Trophoblast cell (in vitro differentiated cells and primary cell): ENCODE measurements around the gene TMIGD2.

Experiments
- DNase-seq, 2 donors: peaks; one replicate each; pipeline ENCODE4 v3.0.0-alpha.2; 2016
- H2AFZ ChIP-seq: 2 replicates; pipeline ENCODE4 v1.6.1; 2013; ENCODE audit warnings: low read length, moderate library complexity, mild to moderate bottlenecking; ENCODE audit not compliant: insufficient read depth, poor library complexity
- H2AK5ac ChIP-seq: 2 replicates; pipeline ENCODE4 v1.6.1; 2013; ENCODE audit warnings: mild to moderate bottlenecking, low read length
- H2BK120ac ChIP-seq: 2 replicates; pipeline ENCODE4 v1.6.1; 2013; ENCODE audit warnings: low read length, mild to moderate bottlenecking, moderate library complexity; ENCODE audit not compliant: insufficient read depth, poor library complexity
- H2BK12ac ChIP-seq: 2 replicates; pipeline ENCODE4 v1.6.1; 2013; ENCODE audit warnings: mild to moderate bottlenecking, low read length, moderate library complexity
- H2BK5ac ChIP-seq: 2 replicates; pipeline ENCODE4 v1.6.1; 2013; ENCODE audit warnings: low read length, low read depth, moderate library complexity, mild to moderate bottlenecking; ENCODE audit not compliant: poor library complexity
- H3K14ac ChIP-seq: 2 replicates; pipeline ENCODE4 v1.6.1; 2013; ENCODE audit warnings: mild to moderate bottlenecking, low read length
- H3K18ac ChIP-seq: 2 replicates; pipeline ENCODE4 v1.6.1; 2013; ENCODE audit warnings: mild to moderate bottlenecking, low read length
- H3K23ac ChIP-seq: 2 replicates; pipeline ENCODE4 v1.6.1; 2013; ENCODE audit warnings: low read length
- H3K27ac ChIP-seq: 2 replicates; pipeline ENCODE4 v1.5.1; 2013; ENCODE audit warnings: low read depth, mild to moderate bottlenecking, inconsistent platforms, low read length, moderate library complexity
- H3K27me3 ChIP-seq: 2 replicates; pipeline ENCODE4 v1.6.1; 2013; ENCODE audit warnings: inconsistent platforms, mild to moderate bottlenecking, low read length, moderate library complexity; ENCODE audit not compliant: insufficient read depth
- H3K36me3 ChIP-seq, 2 experiments: 1 replicate in 1 of 2; 2 replicates in 1 of 2; pipeline ENCODE4 v1.6.1; 2013; ENCODE audit warnings: low read length in 2 of 2, mild to moderate bottlenecking in 2 of 2, moderate library complexity in 1 of 2; ENCODE audit not compliant: insufficient read depth in 2 of 2, control insufficient read depth in 1 of 2
- H3K4ac ChIP-seq: 2 replicates; pipeline ENCODE4 v1.6.1; 2013; ENCODE audit warnings: low read depth, mild to moderate bottlenecking, low read length, moderate library complexity
- H3K4me1 ChIP-seq, 2 experiments: 1 replicate in 1 of 2; 2 replicates in 1 of 2; pipeline ENCODE4 v1.6.1; 2013; ENCODE audit warnings: low read length in 2 of 2, mild to moderate bottlenecking in 2 of 2, moderate library complexity in 1 of 2; ENCODE audit not compliant: insufficient read depth in 2 of 2, control insufficient read depth in 1 of 2
- H3K4me2 ChIP-seq: 2 replicates; pipeline ENCODE4 v1.6.1; 2013; ENCODE audit warnings: inconsistent platforms, mild to moderate bottlenecking, low read length, moderate library complexity
- H3K4me3 ChIP-seq: 2 replicates; pipeline ENCODE4 v1.5.1; 2013; ENCODE audit warnings: mild to moderate bottlenecking, low read depth, low read length, inconsistent platforms
- H3K79me1 ChIP-seq: one replicate; pipeline ENCODE4 v1.6.1; 2013; ENCODE audit warnings: low read length
- H3K79me2 ChIP-seq: 2 replicates; pipeline ENCODE4 v1.6.1; 2013; ENCODE audit warnings: low read length, mild to moderate bottlenecking; ENCODE audit not compliant: control insufficient read depth, insufficient read depth, poor library complexity
- H3K9ac ChIP-seq: 2 replicates; pipeline ENCODE4 v1.6.1; 2013; ENCODE audit warnings: mild to moderate bottlenecking, low read length
- H3K9me3 ChIP-seq: 2 replicates; pipeline ENCODE4 v1.6.1; 2013; ENCODE audit warnings: low read depth, mild to moderate bottlenecking, control low read depth, inconsistent platforms, low read length; ENCODE audit not compliant: insufficient read depth
- H4K12ac ChIP-seq: 2 replicates; pipeline ENCODE4 v1.6.1; 2013; ENCODE audit warnings: low read depth, mild to moderate bottlenecking, low read length, moderate library complexity
- H4K8ac ChIP-seq: 2 replicates; pipeline ENCODE4 v1.6.1; 2013; ENCODE audit warnings: low read depth, mild to moderate bottlenecking, low read length, moderate library complexity
- H4K91ac ChIP-seq: one replicate; pipeline ENCODE4 v1.6.1; 2013; ENCODE audit warnings: low read depth, mild to moderate bottlenecking, low read length, moderate library complexity
- whole genome bisulfite sequencing: extraction: QIAGEN DNeasy Blood & Tissue Kit; methylation state at CpG from one replicate; pipeline ENCODE4 v1.1.7; 2013; ENCODE audit warnings: missing lambda C conversion rate; ENCODE audit not compliant: insufficient read length, insufficient coverage; ENCODE audit errors: extremely low coverage; 5-methylcytosine and 5-hydroxymethylcytosine counted together

The TMIGD2 gene

DNA sequence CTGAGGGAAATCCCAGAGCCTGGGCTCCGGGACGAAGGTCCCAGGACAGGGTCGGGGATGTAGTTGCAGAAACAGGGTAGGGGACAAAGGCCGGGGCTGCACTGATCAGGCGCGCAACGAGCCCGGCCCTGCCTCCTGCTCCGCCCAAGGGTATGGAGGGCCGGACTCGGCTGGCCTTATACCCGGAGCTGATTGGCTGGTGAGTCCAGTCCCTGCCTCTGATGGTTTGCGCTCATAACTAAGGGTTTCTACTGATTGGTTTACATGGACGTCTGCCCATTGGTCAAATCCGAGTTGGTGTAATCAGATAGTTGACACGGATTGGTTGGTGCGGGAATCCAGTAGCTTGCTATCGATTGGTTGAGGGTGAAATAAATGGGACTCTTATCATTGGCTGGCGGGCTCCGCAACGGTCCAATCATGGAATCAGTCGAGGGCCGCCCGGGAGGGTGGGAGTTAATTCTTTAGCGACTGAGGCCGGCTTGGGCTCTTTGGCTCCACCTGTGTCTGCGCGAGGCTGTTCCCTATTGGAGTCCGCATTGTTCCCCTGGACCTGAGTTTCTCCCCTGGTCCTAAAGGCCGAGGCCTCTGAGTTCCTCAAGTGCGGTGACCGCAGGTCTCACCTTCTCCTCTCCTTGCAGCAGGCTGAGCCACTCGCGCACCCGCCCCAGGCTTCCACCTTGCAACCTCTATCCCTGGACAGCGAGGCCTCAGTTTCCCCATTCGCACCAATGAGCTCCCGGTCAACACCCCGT lies 40.6 kb upstream of the TMIGD2 start:
- Histone ChIP-seq H4K91ac (peak overlapping the region; percentile 98), H3K18ac (peak overlapping the region; percentile 98), H3K79me2 (peaks cover 6% of the 10 kb centered on the region), H3K14ac (peak overlapping the region; percentile 95), H3K4me2 (peak overlapping the region; percentile 89), H3K4me3 (peak overlapping the region; percentile 75), H3K4me1 (peaks cover 12 to 16% of the 10 kb centered on the region in 2 experiments), H3K23ac (no peak overlapping the region), H2BK12ac (peak overlapping the region; percentile 4), H4K12ac (peak overlapping the region; percentile 99), H3K27ac (peak overlapping the region; percentile 95), H3K36me3 (peaks cover 8 to 13% of the 10 kb centered on the region in 2 experiments), H3K27me3 (no peaks in the 10 kb centered on the region), H2AFZ (peak overlapping the region; percentile 90), H3K9me3 (no peaks in the 10 kb centered on the region), H2AK5ac (peak overlapping the region; percentile 99), H3K9ac (peak overlapping the region; percentile 94), H4K8ac (peak overlapping the region; percentile 98), H3K79me1 (peaks cover 19% of the 10 kb centered on the region), H3K4ac (peak overlapping the region; percentile 84), H2BK5ac (peak overlapping the region; percentile 97), H2BK120ac (peak overlapping the region; percentile 98)
- no CpG with 5 or more reads among the region's 39 CpGs for WGBS
- peak; percentile 99 to 100 for DNase-seq

DNA sequence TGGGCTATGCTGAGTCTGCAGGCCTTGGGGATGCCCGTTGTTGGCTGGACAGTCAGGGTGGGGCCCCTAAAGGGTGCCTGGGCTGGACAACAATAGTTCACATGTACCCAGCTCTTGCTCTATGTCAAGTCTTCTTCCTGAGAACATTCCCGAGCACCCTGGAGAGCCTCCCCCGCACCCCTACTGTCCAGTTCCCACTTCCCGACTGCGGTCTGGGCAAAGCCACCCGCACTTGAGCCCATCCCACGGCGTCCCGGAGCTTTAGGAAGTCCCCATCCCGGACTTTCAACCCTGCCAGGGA lies 40.1 kb upstream of the TMIGD2 start:
- Histone ChIP-seq H3K79me2 (peaks cover 6% of the 10 kb centered on the region), H3K4me1 (peaks cover 12 to 17% of the 10 kb centered on the region in 2 experiments), H2AK5ac (peak overlapping the region; percentile 99), H3K23ac (no peak overlapping the region), H2BK5ac (peak overlapping the region; percentile 97), H3K27me3 (no peaks in the 10 kb centered on the region), H2BK120ac (peak overlapping the region; percentile 98), H3K36me3 (peaks cover 8 to 13% of the 10 kb centered on the region in 2 experiments), H3K4me3 (peak overlapping the region; percentile 65), H3K14ac (peak overlapping the region; percentile 95), H4K91ac (peak overlapping the region; percentile 98), H3K27ac (peak overlapping the region; percentile 95), H4K12ac (peak overlapping the region; percentile 99), H3K18ac (peak overlapping the region; percentile 98), H2AFZ (peak overlapping the region; percentile 72), H3K4ac (peak overlapping the region; percentile 84), H3K4me2 (peak overlapping the region; percentile 77), H4K8ac (peak overlapping the region; percentile 98), H3K9ac (peak overlapping the region; percentile 94), H3K9me3 (no peaks in the 10 kb centered on the region), H3K79me1 (peaks cover 19% of the 10 kb centered on the region), H2BK12ac (no peak overlapping the region)
- no peak for DNase-seq
- WGBS: no CpG with 5 or more reads among the region's 10 CpGs

DNA sequence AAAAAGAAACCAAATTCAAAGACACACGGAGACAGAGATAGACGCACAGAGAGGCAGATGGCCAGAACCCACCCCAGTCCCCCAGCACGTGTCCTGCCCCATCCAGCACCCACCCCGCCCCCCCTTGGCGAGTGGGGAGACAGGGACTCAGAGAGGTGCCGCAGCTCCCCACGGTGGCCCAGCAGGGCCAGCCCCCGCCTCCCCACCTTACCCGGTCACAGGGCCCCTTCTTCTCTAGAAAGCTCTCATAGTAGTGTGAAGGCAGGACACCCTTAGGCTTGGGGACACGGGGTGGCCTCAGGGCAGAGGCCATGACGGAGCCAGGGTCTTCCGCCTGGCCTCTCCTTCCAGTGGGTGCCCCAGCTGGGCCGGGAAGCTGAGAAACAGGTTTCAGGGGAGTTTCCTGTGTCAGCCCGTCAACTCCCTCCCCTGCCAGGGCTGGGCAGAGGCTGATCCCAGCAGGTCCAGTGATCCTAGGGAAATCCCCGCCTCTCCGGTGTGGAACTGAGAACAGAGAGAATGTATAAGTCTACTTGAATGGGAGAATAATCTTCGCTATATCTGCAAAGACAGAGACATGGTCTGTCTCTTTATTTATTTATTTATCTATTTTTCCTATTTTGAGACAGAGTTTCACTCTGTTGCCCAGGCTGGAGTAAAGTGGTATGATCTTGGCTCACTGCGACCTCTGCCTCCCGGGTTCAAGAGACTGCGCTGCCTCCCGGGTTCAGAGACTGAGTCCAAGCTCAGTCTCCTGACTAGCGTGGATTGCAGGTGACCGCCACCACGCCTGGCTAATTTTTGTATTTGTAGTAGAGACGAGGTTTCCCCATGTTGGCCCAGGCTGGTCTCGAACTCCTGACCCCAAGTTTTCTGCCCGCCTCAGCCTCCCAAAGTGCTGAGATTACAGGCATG lies 36.5 kb upstream of the TMIGD2 start, which contains the start of gene STAP2:
TSS of gene STAP2 (minus strand) at position 387 of the 915 bp plus-strand sequence. CDS start at position 313, 74 bp downstream.
- Histone ChIP-seq H3K9ac (peak within 1 kb of the TSS; percentile 68), H3K4me1 (peaks cover 5 to 11% of the 10 kb centered on the region in 2 experiments), H2BK12ac (peak within 1 kb of the TSS; percentile 73), H3K27ac (peak within 1 kb of the TSS; percentile 10), H3K27me3 (no peaks in the 10 kb centered on the region), H3K23ac (no peak within 1 kb of the TSS), H3K4me3 (peak within 1 kb of the TSS; percentile 48), H3K4me2 (peak within 1 kb of the TSS; percentile 60), H4K8ac (peak within 1 kb of the TSS; percentile 81), H3K79me2 (peaks cover 6% of the 10 kb centered on the region), H3K9me3 (peaks cover 4% of the 10 kb centered on the region), H2BK120ac (peak within 1 kb of the TSS; percentile 36), H2AK5ac (peak within 1 kb of the TSS; percentile 44), H3K18ac (peak within 1 kb of the TSS; percentile 54), H2BK5ac (peak within 1 kb of the TSS; percentile 37), H2AFZ (peak within 1 kb of the TSS; percentile 56), H4K12ac (peak within 1 kb of the TSS; percentile 70), H3K36me3 (no peaks in the 10 kb centered on the region), H3K79me1 (peaks cover 17% of the 10 kb centered on the region), H4K91ac (peak within 1 kb of the TSS; percentile 69), H3K14ac (peak within 1 kb of the TSS; percentile 13), H3K4ac (peak within 1 kb of the TSS; percentile 44)
- DNase-seq: peak; percentile 75 to 86
- WGBS: no CpG with 5 or more reads among the region's 27 CpGs

DNA sequence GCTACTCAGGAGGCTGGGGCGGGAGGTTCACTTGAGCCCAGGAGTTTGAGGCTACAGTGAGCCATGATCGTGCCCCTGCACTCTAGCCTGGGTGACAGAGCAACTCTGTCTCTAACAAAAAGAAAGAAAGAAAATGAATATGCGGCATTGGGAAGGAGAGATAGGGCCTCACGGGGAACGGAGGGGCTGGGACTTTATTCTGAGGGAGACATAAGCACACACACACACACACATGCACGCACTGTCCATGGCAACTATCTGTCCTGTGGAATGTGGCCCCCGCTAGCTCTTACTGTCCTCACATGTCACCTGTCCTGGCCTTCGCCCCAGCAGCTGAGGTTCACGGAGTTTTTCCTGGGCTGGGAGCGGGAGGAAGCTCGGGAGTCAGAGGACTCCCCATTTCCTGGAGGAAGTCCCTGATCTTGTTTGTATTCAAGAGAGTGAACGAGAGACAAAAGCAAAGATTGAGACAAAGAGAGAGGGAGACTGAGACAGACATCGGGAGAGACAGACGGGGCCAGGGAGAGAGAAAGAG lies 35.8 kb upstream of the TMIGD2 start:
- peak overlapping the region; percentile 56 for H2AFZ ChIP-seq
- H3K27me3 ChIP-seq: no peaks in the 10 kb centered on the region
- peak overlapping the region; percentile 44 for H2AK5ac ChIP-seq
- H3K4me3 ChIP-seq: peak overlapping the region; percentile 17
- peak overlapping the region; percentile 70 for H4K12ac ChIP-seq
- H3K4me1 ChIP-seq: peaks cover 5 to 11% of the 10 kb centered on the region in 2 experiments
- peak overlapping the region; percentile 6 for H3K9ac ChIP-seq
- H3K27ac ChIP-seq: peak overlapping the region; percentile 10
- peak overlapping the region; percentile 13 for H3K14ac ChIP-seq
- H3K79me1 ChIP-seq: peaks cover 13% of the 10 kb centered on the region
- H4K91ac ChIP-seq: peak overlapping the region; percentile 50
- peak overlapping the region; percentile 60 for H3K4me2 ChIP-seq
- H3K23ac ChIP-seq: no peak overlapping the region
- peak overlapping the region; percentile 7 for H2BK12ac ChIP-seq
- peak overlapping the region; percentile 44 for H3K4ac ChIP-seq
- peak overlapping the region; percentile 81 for H4K8ac ChIP-seq
- peaks cover 4% of the 10 kb centered on the region for H3K9me3 ChIP-seq
- peak overlapping the region; percentile 37 for H2BK5ac ChIP-seq
- H3K79me2 ChIP-seq: peaks cover 4% of the 10 kb centered on the region
- H2BK120ac ChIP-seq: peak overlapping the region; percentile 36
- DNase-seq: peak in 1 of 2 donors; percentile 17
- peak overlapping the region; percentile 54 for H3K18ac ChIP-seq
- WGBS: no CpG with 5 or more reads among the region's 14 CpGs
- peaks cover 3% of the 10 kb centered on the region in 2 experiments for H3K36me3 ChIP-seq
